B cell (primary cell): ENCODE data around the gene CHTF8. TPM values are rescaled to one million over a fixed set of nuclear protein-coding genes. Genes with fewer than 3 reads are reported as not detected.

Experiments used
- ATAC-seq: fragments of 200-7000 bp; cut with Tn5 transposase; one replicate; pipeline ENCODE4 v1.10.0; 2021; ENCODE audit warnings: low read depth, mild to moderate bottlenecking, moderate number of reproducible peaks, moderate library complexity
- CTCF ChIA-PET: fragments of 350-600 bp; sonication (Branson Sonifier 250); formaldehyde crosslinking; loops from one replicate; lab custom pipeline; 2021; ENCODE audit warnings: antibody characterized with exemption, inconsistent platforms; lab: Charles Lee
- POLR2A ChIA-PET: fragments of 350-600 bp; sonication (Branson Sonifier 250); formaldehyde crosslinking; loops from one replicate; lab custom pipeline; 2021; ENCODE audit warnings: antibody characterized with exemption; lab: Charles Lee
- DNase-seq: peaks from one replicate; pipeline ENCODE4 v3.0.0; 2013
- H2AFZ ChIP-seq: 2 replicates; pipeline ENCODE4 v1.6.1; 2012; ENCODE audit warnings: mild to moderate bottlenecking, low read depth, low read length; ENCODE audit not compliant: insufficient read depth, poor library complexity, severe bottlenecking
- H3K27ac ChIP-seq, 2 donors: 1 replicate in 1 of 2; 2 replicates in 1 of 2; pipeline ENCODE4 v1.5.1; 2012 to 2013; ENCODE audit warnings: low read length in 2 of 2, mild to moderate bottlenecking in 2 of 2, moderate library complexity in 1 of 2
- H3K27me3 ChIP-seq, 4 experiments: fragments of 200-600 bp in 1 of 4; sonication (generic) in 1 of 4; replicated peaks in 1 of 4; 1 replicate in 2 of 4; 2 replicates in 2 of 4; pipeline versions ENCODE4 v1.6.1 to v1.7.0; 2013 to 2016; ENCODE audit warnings: low read length in 3 of 4, mild to moderate bottlenecking in 2 of 4, mixed read lengths in 1 of 4, moderate library complexity in 1 of 4; ENCODE audit not compliant: insufficient read depth in 4 of 4, control insufficient read depth in 3 of 4; ENCODE audit errors: control extremely low read depth in 1 of 4
- H3K36me3 ChIP-seq, 2 experiments: replicated peaks in 1 of 2; 1 replicate in 1 of 2; 2 replicates in 1 of 2; pipeline versions ENCODE4 v1.6.1 to v1.7.1; 2013; ENCODE audit warnings: low read length in 1 of 2; ENCODE audit not compliant: insufficient read depth in 2 of 2, control insufficient read depth in 1 of 2; ENCODE audit errors: control extremely low read depth in 1 of 2, extremely low read depth in 1 of 2
- H3K4me1 ChIP-seq, 2 donors: fragments of 200-600 bp in 1 of 2; sonication (generic) in 1 of 2; 1 replicate in 1 of 2; 2 replicates in 1 of 2; pipeline versions ENCODE4 v1.5.1 to v1.6.1; 2013 to 2017; ENCODE audit warnings: low read length in 2 of 2; ENCODE audit not compliant: control insufficient read depth in 2 of 2, insufficient read depth in 2 of 2
- H3K4me2 ChIP-seq: replicated peaks from 2 replicates; pipeline ENCODE3; 2012; ENCODE audit warnings: mild to moderate bottlenecking, low read depth, low read length; ENCODE audit not compliant: poor library complexity, severe bottlenecking
- H3K4me3 ChIP-seq, 5 experiments: fragments of 200-600 bp in 1 of 5; sonication (generic) in 1 of 5; 1 replicate in 3 of 5; 2 replicates in 2 of 5; pipeline versions ENCODE4 v1.5.1 to v1.7.0; 2011 to 2016; ENCODE audit warnings: low read length in 4 of 5, mild to moderate bottlenecking in 4 of 5, low read depth in 2 of 5, control low read depth in 1 of 5, moderate library complexity in 1 of 5; ENCODE audit not compliant: insufficient read depth in 1 of 5; ENCODE audit errors: control extremely low read depth in 1 of 5, extremely low read depth in 1 of 5
- H3K79me2 ChIP-seq: fragments of 200-600 bp; sonication (generic); one replicate; pipeline ENCODE4 v1.6.0; 2016; ENCODE audit warnings: low read length; ENCODE audit not compliant: control insufficient read depth, insufficient read depth
- H3K9ac ChIP-seq: fragments of 200-600 bp; sonication (generic); 2 replicates; pipeline ENCODE4 v1.6.1; 2017; ENCODE audit warnings: mild to moderate bottlenecking, low read length, moderate library complexity
- H3K9me3 ChIP-seq, 3 donors: one replicate each; pipeline versions ENCODE4 v1.6.1 to v1.7.1; 2013; ENCODE audit warnings: low read length in 2 of 3; ENCODE audit not compliant: control insufficient read depth in 2 of 3, insufficient read depth in 1 of 3; ENCODE audit errors: control extremely low read depth in 1 of 3
- H4K20me1 ChIP-seq: 2 replicates; pipeline ENCODE4 v1.6.0; 2012; ENCODE audit warnings: mild to moderate bottlenecking, low read length; ENCODE audit not compliant: insufficient read depth, control insufficient read depth, poor library complexity, severe bottlenecking
- H3K27ac Mint-ChIP-seq: one replicate; pipeline ENCODE4 v1.8.0; 2021; ENCODE audit warnings: mixed read lengths
- H3K27me3 Mint-ChIP-seq: one replicate; pipeline ENCODE4 v1.8.0; 2021; ENCODE audit warnings: mixed read lengths
- H3K4me1 Mint-ChIP-seq: one replicate; pipeline ENCODE4 v1.8.0; 2021; ENCODE audit warnings: mixed read lengths
- H3K4me3 Mint-ChIP-seq: one replicate; pipeline ENCODE4 v1.8.0; 2021; ENCODE audit warnings: mixed read lengths
- H3K9me3 Mint-ChIP-seq: one replicate; pipeline ENCODE4 v1.8.0; 2022; ENCODE audit warnings: mixed read lengths; ENCODE audit not compliant: insufficient read depth
- CTCF ChIP-seq: fragments of 200-600 bp; IDR thresholded peaks from one replicate; pipeline ENCODE4 v1.8.0; 2022; ENCODE audit warnings: antibody characterized with exemption, mild to moderate bottlenecking
- EZH2 ChIP-seq: IDR thresholded peaks from 2 replicates; pipeline ENCODE4 v1.6.1; 2012; ENCODE audit warnings: borderline replicate concordance, low read depth, mild to moderate bottlenecking, moderate library complexity, low read length; ENCODE audit not compliant: insufficient read depth, poor library complexity, severe bottlenecking
- WGBS: methylation state at CpG from one replicate; pipeline ENCODE4 v1.1.5; 2013; ENCODE audit warnings: missing lambda C conversion rate; ENCODE audit not compliant: insufficient coverage; 5-methylcytosine and 5-hydroxymethylcytosine counted together
- intact Hi-C: fragments of 100-400 bp; cut with micrococcal nuclease; formaldehyde crosslinking; loops from one replicate; pipeline ENCODE4 v1.10.0; 2022
- polyA plus RNA-seq: library from polyadenylated mRNA; depleted of rRNA; stranded (reverse); fragments of >200 nt; gene quantifications from 2 replicates; pipeline ENCODE4 v1.2.3, GENCODE V29; 2012
- total RNA-seq, 2 donors: library from RNA; stranded (reverse); fragments of 120-200 nt in 1 of 2; gene quantifications; 1 replicate in 1 of 2; 2 replicates in 1 of 2; pipeline versions ENCODE4 v1.2.3 to v1.2.4, GENCODE V29; 2013 to 2022

The CHTF8 gene
- total and polyA plus RNA-seq, 2 donors (not counting 1 experiment from before 2014, with no cell fraction given) = 65.0 to 112 TPM

- no peak for ATAC-seq
- Mint-ChIP-seq H3K9me3 (no peaks in the 10 kb centered on the region), H3K27me3 (no peaks in the 10 kb centered on the region), H3K4me3 (no peak overlapping the region), H3K4me1 (peaks cover 7% of the 10 kb centered on the region), H3K27ac (no peak overlapping the region)
- H3K4me1 ChIP-seq = no peaks in the 10 kb centered on the region
- H3K4me3 ChIP-seq = no peak overlapping the region
- no peaks in the 10 kb centered on the region for H3K27me3 ChIP-seq
- peaks cover 1 to 58% of the 10 kb centered on the region in 2 experiments for H3K36me3 ChIP-seq
- WGBS = 100% methylated on average over 6 of the region's 6 CpGs
- H3K79me2 ChIP-seq = peaks cover 15% of the 10 kb centered on the region
- H3K9ac ChIP-seq = no peak overlapping the region
- no peak overlapping the region for H3K4me2 ChIP-seq
- peaks cover 82% of the 10 kb centered on the region for H4K20me1 ChIP-seq
- H2AFZ ChIP-seq = no peak overlapping the region
- CTCF ChIA-PET = interaction anchor here (3.3 kb wide), 1 partner anchor 10 kb away, joined by 15 read pairs; no protein-coding TSS in a partner anchor
- POLR2A ChIA-PET = interaction anchor here (0.5 kb wide), 1 partner anchor 282 kb away, joined by 3 read pairs; no protein-coding TSS in a partner anchor
- H3K9me3 ChIP-seq = no peaks in the 10 kb centered on the region
- DNase-seq = no peak
- H3K27ac ChIP-seq = no peak overlapping the region
- TF ChIP-seq EZH2 (no peak), CTCF (no peak)
- intact Hi-C loops = no loop called here
Measured at GRCh38 chr16:69114976-69115355, 17.4 kb downstream of the CHTF8 start.

GRCh38 chr16:69114346-69114975 lies 17.9 kb downstream of the CHTF8 start:
- H2AFZ ChIP-seq = no peak overlapping the region
- H3K27ac ChIP-seq = no peak overlapping the region
- ChIA-PET POLR2A (interaction anchor here (0.5 kb wide), 1 partner anchor 281 kb away, joined by 3 read pairs; no protein-coding TSS in a partner anchor), CTCF (interaction anchor here (1.3 to 3.3 kb wide), 2 partner anchors 9 to 11 kb away, joined by 9 to 15 read pairs; no protein-coding TSS in a partner anchor)
- Mint-ChIP-seq H3K4me1 (peaks cover 7% of the 10 kb centered on the region), H3K27me3 (no peaks in the 10 kb centered on the region), H3K27ac (no peak overlapping the region), H3K9me3 (no peaks in the 10 kb centered on the region), H3K4me3 (no peak overlapping the region)
- ATAC-seq = no peak
- no peaks in the 10 kb centered on the region for H3K9me3 ChIP-seq
- no peak overlapping the region for H3K4me2 ChIP-seq
- H3K27me3 ChIP-seq = no peaks in the 10 kb centered on the region
- peaks cover 12% of the 10 kb centered on the region for H3K79me2 ChIP-seq
- WGBS = 93% methylated on average over 25 of the region's 25 CpGs
- H3K4me3 ChIP-seq = no peak overlapping the region
- no peak for DNase-seq
- TF ChIP-seq CTCF (no peak), EZH2 (no peak)
- H3K4me1 ChIP-seq = no peaks in the 10 kb centered on the region
- intact Hi-C loops = no loop called here
- H4K20me1 ChIP-seq = peaks cover 77% of the 10 kb centered on the region
- H3K36me3 ChIP-seq = peaks cover 1 to 57% of the 10 kb centered on the region in 2 experiments
- no peak overlapping the region for H3K9ac ChIP-seq
